SK-N-MC (cell line): ENCODE data around the gene PSMG1.

Source experiments
- EZH2 ChIP-seq: fragments of 200-600 bp; sonication (generic); IDR thresholded peaks from one replicate; pipeline ENCODE4 v1.6.1; 2017; ENCODE audit warnings: antibody characterized with exemption
- FOXP2 ChIP-seq: optimal IDR thresholded peaks from 2 replicates; pipeline ENCODE3; 2011; ENCODE audit warnings: mild to moderate bottlenecking, moderate library complexity; ENCODE audit not compliant: insufficient read depth; ENCODE audit errors: extremely low read length, control extremely low read depth
- POLR2AphosphoS5 ChIP-seq: IDR thresholded peaks from 2 replicates; pipeline ENCODE4 v1.6.1; 2012; ENCODE audit warnings: mild to moderate bottlenecking, low read depth, low read length, borderline replicate concordance

DNA sequence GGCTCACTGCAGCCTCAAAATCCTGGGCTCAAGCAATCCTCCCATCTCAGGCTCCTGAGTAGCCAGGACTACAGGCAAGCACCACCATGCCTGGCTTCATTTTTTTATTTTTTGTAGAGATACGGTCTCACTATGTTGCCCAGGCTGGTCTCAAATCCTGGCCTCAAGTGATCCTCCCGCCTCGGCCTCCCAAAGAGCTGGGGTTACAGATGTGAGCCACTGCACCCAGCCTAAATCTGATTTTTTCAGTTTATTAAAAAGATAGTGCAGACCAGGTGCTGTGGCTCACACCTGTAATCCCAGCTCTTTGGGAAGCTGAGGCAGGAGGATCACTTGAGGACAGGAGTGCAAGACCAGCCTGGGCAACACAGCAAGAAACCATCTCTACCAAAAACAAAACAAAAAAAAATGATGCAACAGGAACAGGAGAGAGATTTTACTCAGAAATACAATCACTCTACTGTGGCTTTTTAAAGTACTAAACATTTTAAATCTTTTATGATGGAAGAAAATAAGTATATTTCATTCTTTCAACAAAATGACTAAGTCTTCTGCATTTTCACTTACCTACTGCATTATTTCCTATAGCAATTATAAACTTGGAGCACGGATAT, 1.9 kb downstream of the PSMG1 start:
- TF ChIP-seq POLR2AphosphoS5 (no peak), FOXP2 (no peak), EZH2 (no peak)
